NCI-H226 (cell line): ENCODE data around the gene CDKAL1.
"Not testable (repeated sequence)": the region's sequence is repeated elsewhere in the genome, so short reads cannot be mapped to it uniquely, and the experiment has no call there.

Experiments used
- DNase-seq: peaks from one replicate; pipeline ENCODE4 v3.0.0-alpha.2; 2015

CDKAL1 gene

GRCh38 chr6:21049572-21049971 is 515.3 kb downstream of the CDKAL1 start:
- DNase-seq: peak; percentile 3

DNA sequence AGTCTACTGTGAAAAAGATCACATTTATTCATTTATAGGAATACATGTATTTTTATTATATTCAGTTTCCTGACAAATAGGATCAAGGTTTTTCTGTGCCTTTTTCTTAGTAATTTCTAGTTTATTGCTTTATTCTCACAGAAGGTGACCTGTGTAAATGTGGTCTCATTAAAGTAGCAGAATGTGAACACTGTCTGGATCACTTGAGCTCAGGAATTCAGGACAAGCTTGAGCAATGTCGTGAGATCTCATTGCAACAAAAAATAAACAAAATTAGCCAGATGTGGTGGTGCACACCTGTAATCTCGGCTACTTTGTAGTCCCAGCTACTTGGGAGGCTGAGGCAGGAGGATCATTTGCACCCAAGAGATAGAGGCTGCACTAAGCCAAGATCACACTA is 516.7 kb downstream of the CDKAL1 start:
- no peak for DNase-seq

DNA sequence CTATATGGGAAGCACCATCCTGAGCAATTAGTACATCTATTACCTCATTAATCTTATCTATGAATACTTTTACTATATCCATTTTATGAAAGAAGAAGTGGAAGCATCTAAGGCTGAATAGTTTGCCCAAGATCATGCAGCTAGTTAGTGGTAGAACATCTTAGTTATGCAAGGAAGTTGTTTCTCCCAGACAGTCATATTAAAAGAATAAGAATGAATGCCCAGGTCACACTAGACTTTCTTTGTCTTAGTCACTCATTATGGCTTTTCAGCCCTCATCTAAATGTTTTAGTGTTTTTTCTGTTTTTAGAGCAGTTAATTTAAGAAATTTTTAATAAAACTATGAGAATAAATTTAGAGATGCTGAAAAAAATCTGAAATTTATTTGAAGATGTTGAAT is 517.5 kb downstream of the CDKAL1 start:
- no peak for DNase-seq

DNA sequence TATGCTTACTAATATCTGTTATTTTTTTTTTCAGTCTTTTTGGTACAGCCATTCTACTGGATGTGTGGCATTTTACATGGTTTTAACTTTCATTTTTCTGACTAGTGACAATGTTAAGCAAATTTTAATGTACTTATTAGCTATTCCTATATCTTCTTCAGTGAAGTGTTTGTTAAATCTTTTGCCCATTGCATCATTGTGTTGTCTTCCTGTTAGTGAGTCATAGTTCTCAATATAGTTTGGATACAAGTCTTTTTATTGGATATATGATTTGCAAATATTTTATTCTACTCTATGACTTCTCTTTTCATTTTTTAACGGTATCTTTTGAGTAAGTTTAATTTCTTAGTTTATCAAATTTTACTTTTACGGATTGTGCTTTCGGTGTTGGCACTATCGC is 519.4 kb downstream of the CDKAL1 start:
- no peak for DNase-seq

DNA sequence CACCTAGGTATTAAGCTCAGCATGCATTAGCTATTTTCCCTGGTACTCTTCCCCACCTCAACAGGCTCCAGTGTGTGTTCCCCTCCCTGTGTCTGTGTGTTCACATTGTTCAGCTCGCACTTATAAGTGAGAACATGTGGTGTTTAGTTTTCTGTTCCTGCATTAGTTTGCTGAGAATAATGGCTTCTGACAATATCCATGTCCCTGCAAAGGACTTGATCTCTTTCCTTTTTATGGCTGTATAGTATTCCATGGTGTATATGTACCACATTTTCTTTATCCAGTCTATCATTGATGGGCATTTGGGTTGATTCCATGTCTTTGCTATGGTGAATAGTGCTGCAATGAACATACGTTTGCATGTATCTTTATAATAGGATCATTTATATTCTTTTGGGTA is 521.2 kb downstream of the CDKAL1 start:
- DNase-seq: not testable (repeated sequence)

DNA sequence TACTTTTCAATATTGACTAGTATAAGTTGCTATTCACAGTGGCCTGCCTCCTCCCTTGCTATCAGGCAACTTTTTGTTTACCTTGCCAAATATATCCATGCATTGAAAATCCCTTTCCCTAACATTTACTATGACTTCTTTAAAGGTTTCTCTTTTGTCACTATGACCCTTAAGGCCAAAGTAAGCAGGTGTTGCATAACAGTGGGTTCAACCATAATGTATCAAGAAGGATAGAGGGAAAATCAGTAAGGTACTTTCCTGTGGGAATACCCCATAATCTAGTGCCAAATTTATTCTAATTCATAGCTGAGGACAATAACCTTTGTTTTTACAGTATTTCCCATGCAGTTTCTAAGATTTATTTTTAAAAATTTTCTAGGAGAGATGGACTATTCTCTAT is 527.6 kb downstream of the CDKAL1 start:
- no peak for DNase-seq

DNA sequence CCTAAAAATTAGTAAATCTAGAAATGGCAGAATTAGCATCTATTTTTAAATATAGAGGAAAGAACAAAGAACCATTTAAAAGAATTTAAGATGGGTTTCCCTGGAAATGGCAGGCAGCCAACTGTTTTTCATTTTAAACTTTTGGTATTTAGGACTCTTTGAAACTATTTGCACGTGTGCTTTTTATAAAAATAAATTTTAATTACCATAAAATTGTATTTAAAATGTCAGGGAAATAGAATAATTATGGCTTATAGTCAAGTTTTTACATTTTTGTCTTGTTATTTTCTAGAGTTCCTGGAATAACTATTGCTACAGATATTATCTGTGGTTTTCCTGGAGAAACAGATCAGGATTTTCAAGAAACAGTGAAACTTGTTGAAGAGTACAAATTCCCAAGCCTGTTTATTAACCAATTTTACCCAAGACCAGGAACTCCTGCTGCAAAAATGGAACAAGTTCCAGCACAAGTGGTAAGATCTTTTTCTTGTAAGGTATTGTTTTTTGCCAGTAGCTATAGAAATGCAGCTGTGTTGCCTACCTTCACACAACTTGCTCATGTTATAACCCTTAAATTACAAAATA is 530.6 kb downstream of the CDKAL1 start:
- DNase-seq: no peak

GRCh38 chr6:21067521-21067920 is 533.3 kb downstream of the CDKAL1 start:
- DNase-seq: no peak

DNA sequence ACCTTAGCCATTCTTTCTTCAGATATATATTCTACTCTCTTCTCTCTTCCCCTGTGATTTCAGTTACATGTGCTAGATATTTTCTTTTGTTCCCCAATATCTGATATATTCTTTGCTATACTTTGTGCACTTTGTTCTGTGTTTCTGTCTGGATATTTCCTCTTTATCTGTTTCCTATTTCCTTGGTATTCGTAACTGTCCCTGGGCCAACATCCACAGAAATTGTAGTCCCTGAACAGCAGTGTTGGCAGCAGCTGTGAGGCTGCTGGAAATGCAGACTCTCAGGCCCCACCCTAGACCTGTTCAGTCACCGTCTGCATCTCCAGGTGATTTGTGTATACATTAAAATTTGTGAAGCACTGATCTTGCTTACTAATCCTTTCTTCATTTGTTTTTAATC is 536.4 kb downstream of the CDKAL1 start:
- no peak for DNase-seq

DNA sequence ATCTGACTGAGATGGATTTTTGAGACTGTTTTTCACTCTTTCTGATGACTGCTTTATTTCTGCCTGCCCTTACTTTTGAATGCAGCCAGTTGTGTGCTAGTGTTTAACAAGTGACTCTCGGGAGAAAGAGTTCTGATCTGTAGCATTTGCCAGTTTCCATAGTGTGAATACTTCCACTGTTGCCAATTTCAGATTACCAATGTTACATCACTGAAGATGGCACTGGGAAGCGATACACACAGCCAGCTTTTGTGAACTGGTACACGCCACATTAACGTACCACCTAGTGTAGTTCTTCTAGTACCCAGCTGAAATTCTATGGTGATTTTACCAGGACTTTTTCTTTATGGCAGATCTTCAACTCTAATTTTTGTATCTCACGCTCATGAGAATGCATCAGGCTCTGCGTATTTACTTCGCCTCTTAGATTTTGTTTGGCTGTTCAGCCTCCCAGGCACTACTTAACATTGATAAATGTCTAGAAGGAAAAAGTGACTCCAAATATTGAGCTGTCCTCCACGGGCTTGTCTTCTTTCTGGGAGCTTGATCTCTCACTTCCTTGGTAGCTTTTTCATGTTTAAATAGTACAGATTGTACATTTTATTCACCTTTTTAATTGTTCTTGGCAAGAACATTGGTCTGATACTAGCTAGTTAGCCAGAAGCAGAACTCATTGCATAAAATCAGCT is 537.7 kb downstream of the CDKAL1 start:
- no peak for DNase-seq

- DNase-seq: no peak
These were observed 539.1 kb downstream of the CDKAL1 start for GRCh38 chr6:21073318-21073839.

GRCh38 chr6:21074484-21074883 is 540.2 kb downstream of the CDKAL1 start:
- DNase-seq: no peak

DNA sequence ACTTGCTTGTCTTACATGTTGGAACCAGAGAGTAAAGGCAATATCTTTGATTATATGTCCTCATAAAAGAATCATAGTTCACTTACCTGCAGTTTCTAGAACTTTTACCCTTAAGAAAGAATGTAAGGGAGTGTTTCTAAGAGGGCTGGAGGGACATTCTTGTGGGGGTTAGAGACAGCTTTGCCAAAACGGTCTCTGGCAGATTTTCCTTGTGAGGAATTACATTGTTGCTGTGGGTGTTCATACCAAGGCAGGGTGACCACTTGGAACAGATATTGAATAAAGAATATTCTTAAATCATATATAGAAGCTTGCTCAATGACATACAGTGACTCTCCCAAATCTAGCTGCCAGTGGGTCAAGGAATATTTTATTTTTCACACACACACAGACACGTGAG is 541.7 kb downstream of the CDKAL1 start:
- peak; percentile 12 for DNase-seq

DNA sequence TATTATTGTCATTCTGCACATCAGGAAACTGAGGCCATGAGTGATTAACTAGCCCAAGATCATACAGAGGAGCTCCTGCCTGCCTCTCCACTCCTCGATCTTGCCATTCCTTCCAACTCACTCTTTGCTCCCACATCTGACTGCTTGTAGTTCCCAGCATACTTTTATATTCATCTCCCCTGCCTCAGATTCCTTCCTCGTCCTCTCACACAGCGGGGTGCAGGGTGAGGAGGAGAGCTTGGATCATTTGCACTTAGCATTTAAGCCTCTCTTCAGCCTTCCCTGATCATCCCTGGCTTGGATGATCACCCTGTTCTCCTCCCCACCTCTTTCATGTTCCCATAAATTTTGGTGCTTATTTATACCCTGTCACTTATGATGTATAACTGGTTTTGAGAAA is 544.2 kb downstream of the CDKAL1 start:
- DNase-seq: no peak

DNA sequence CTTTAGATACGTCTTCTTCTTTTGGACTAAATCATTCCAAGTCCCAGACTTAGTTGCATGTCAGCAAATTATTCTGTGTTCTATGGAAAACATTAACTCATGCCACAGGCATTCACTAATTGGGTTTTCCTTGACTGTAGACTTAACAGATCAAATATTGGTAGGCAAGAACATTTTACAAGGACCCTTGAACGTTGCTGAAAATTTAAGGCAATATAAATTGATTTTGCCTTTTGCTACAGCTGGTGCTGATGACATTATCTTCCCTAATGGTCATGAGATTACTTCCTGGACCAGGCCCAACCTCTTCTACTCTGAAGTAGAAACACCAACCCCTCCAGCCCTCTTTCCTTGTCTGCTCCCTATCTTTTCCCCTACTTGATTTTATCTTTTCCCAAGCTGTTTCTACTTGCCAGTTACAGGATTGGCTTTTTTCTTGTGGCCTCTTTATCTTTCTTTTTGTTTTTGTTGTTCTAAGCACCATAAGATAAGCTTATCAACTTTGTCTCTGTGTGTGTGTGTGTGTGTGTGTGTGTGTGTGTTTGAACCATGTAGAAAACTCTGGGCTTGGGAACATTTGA is 545.3 kb downstream of the CDKAL1 start:
- DNase-seq: peak; percentile 12

DNA sequence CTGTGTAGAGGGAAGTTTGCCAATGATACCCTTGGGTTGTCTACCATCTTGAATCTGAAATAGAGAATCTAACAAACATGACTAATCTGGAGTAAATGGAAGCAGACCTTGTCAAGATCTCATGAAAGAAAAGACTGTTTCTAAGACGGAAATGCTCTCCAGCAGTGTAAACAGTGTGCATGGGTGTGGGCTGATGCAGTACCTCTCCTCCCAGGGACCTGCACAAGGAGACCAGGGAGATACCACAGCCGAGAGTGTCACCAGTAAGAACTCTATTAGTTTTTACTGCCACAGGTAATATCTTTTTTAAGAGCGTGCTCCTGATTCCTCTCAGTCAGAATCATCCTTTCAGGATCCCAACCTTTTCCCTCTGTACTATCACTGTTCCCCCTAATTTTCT is 546.0 kb downstream of the CDKAL1 start:
- DNase-seq: no peak

- no peak for DNase-seq
These were observed 547.8 kb downstream of the CDKAL1 start for GRCh38 chr6:21082091-21082490.

GRCh38 chr6:21083708-21084107 is 549.5 kb downstream of the CDKAL1 start:
- no peak for DNase-seq

DNA sequence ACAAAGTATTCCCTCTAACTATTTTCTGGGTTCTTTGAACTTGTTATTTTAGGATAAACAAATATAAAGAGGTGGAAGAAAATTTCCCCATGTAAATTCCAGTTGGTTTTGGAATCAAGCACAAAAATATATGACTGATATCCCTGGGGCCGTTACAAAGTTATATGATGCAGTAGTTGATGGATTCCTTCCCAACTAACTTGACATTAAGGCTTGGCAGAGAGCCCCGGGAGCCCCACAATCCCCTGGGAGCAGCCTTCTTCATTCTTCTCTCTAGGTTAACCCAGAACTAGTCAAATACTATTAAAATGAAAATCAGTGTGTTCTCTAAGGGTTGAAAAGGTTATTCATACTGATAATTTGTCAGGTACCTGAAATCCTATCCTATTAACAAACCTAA is 550.4 kb downstream of the CDKAL1 start:
- DNase-seq: peak; percentile 31

- DNase-seq: no peak
These were observed 551.0 kb downstream of the CDKAL1 start for GRCh38 chr6:21085211-21085610.

GRCh38 chr6:21085643-21086042 is 551.4 kb downstream of the CDKAL1 start:
- no peak for DNase-seq

DNA sequence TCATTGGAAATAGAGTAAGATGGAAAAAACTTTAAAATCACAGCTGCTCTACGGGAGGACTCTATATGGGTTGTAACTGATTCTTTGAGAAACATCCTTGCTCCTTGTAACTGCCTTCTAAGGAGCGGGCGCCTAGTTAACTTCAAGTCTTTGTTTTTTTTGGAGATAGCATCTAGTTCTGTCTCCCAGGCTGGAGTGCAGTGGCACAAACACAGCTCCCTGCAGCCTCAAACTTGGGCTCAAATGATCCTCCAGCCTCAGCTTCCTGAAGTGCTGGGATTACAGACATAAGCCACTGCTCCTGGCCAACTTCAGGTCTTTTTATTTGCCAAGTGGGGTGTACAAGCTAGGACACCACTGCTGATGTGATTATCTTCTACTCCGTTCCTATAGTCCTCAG is 552.9 kb downstream of the CDKAL1 start:
- no peak for DNase-seq

DNA sequence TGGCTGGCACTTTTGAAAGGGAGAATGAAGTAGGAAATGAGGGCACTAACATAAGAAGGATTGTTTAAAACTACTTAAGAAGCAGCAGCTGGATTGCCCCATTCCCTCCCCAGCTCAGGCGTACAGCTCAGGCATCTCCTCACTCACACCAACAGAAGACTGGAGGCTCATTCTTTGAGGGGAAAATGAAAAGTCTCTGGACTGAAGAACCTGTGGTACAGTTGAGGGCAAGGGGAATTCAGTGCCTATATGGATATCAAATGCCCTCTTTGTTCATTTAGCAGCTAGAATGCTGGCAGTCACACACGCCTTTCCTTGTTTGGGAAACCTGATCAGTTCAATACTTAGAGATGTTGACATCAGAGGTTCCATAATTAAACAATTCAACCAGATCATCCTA is 557.2 kb downstream of the CDKAL1 start:
- no peak for DNase-seq

- DNase-seq: not testable (repeated sequence)
These were observed 558.0 kb downstream of the CDKAL1 start for GRCh38 chr6:21092231-21092772.
